HL-60 (cell line): ENCODE data around the gene MED13L.

Source experiments
- DNase-seq, 2 experiments: peaks; one replicate each; pipeline ENCODE4 v3.0.0-alpha.2; 2010 to 2020; ENCODE audit warnings: low read depth in 1 of 2, low spot score in 1 of 2
- H3K27ac ChIP-seq: fragments of 250-450 bp; sonication (Bioruptor Pico); replicated peaks from 2 replicates; pipeline ENCODE4 v1.5.1; 2020; ENCODE audit warnings: mild to moderate bottlenecking, moderate library complexity
- H3K27me3 ChIP-seq: fragments of 250-450 bp; sonication (Bioruptor Pico); 2 replicates; pipeline ENCODE4 v1.5.1; 2021; ENCODE audit warnings: mild to moderate bottlenecking, moderate library complexity; ENCODE audit not compliant: insufficient read depth, poor library complexity, severe bottlenecking
- H3K4me3 ChIP-seq: replicated peaks from 2 replicates; pipeline ENCODE4 v1.5.1; 2011; ENCODE audit warnings: mild to moderate bottlenecking, control low read depth, low read length; ENCODE audit not compliant: insufficient read depth
- CTCF ChIP-seq: IDR thresholded peaks from one replicate; pipeline ENCODE4 v1.5.1; 2011; ENCODE audit warnings: low read length, control low read depth, inconsistent platforms; ENCODE audit not compliant: insufficient read depth
- GABPA ChIP-seq: IDR thresholded peaks from 2 replicates; pipeline ENCODE4 v1.6.1; 2012; ENCODE audit warnings: low read depth
- POLR2AphosphoS5 ChIP-seq: IDR thresholded peaks from 2 replicates; pipeline ENCODE4 v1.6.1; 2012; ENCODE audit warnings: low read depth
- REST ChIP-seq: IDR thresholded peaks from 2 replicates; pipeline ENCODE4 v1.6.1; 2012; ENCODE audit warnings: low read depth; ENCODE audit not compliant: insufficient replicate concordance
- SPI1 ChIP-seq: IDR thresholded peaks from 2 replicates; pipeline ENCODE4 v1.6.1; 2012; ENCODE audit warnings: low read depth, mild to moderate bottlenecking, borderline replicate concordance

MED13L gene

GRCh38 chr12:115934877-115935276, 342.6 kb downstream of the MED13L start:
- DNase-seq, result no peak
- H3K27ac ChIP-seq, result no peak overlapping the region
- TF ChIP-seq GABPA (no peak), REST (no peak), SPI1 (no peak), CTCF (no peak), POLR2AphosphoS5 (no peak)
- H3K27me3 ChIP-seq, result peaks cover 8% of the 10 kb centered on the region
- no peak overlapping the region for H3K4me3 ChIP-seq

GRCh38 chr12:115934046-115934445, 343.4 kb downstream of the MED13L start:
- Histone ChIP-seq H3K4me3 (no peak overlapping the region), H3K27ac (no peak overlapping the region), H3K27me3 (peaks cover 8% of the 10 kb centered on the region)
- DNase-seq, result no peak
- TF ChIP-seq POLR2AphosphoS5, result no peak
- no peak for TF ChIP-seq GABPA
- TF ChIP-seq REST, result no peak

GRCh38 chr12:115932066-115932465, 345.4 kb downstream of the MED13L start:
- TF ChIP-seq POLR2AphosphoS5 (no peak), CTCF (no peak), SPI1 (no peak), GABPA (no peak), REST (no peak)
- no peak overlapping the region for H3K4me3 ChIP-seq
- peaks cover 4% of the 10 kb centered on the region for H3K27me3 ChIP-seq
- no peak for DNase-seq
- H3K27ac ChIP-seq, result no peak overlapping the region

GRCh38 chr12:115930336-115930735, 347.2 kb downstream of the MED13L start:
- Histone ChIP-seq H3K4me3 (no peak overlapping the region), H3K27me3 (peaks cover 4% of the 10 kb centered on the region), H3K27ac (no peak overlapping the region)
- no peak for DNase-seq
- TF ChIP-seq REST, result no peak
- TF ChIP-seq GABPA, result no peak
- no peak for TF ChIP-seq CTCF
- no peak for TF ChIP-seq POLR2AphosphoS5
- no peak for TF ChIP-seq SPI1
